ENCODE measurements around the gene KRTAP5-4. TPM values are rescaled to one million over a fixed set of nuclear protein-coding genes. Genes with fewer than 3 reads are reported as not detected.

KRTAP5-4 gene
- total RNA-seq, 1 experiment from 2014 or later: not detected

GRCh38 chr11:1640076-1640946 is 18.4 kb upstream of the KRTAP5-4 start:
- POLR2A ChIA-PET: no interaction called here
- no TSS peak for BruUV-seq (replicated peaks)
- ATAC-seq (peak; percentile 89), DNase-seq (ENCODE audit: low read depth, low spot score) (no peak)
- no peak overlapping the region for H3K27ac ChIP-seq (ENCODE audit: low read length)
- H3K27me3 ChIP-seq (ENCODE audit: control insufficient read depth, insufficient read depth, low read length): peaks cover 3% of the 10 kb centered on the region
- in situ Hi-C loops (cut with HindIII; ENCODE audit: low pct_unique_long_range_greater_than_20kb, low sequenced_read_pairs) (no loop called here), intact Hi-C loops (cut with micrococcal nuclease; ENCODE audit: unreplicated experiment) (no loop called here)
- no peaks in the 10 kb centered on the region for H3K9me3 ChIP-seq (ENCODE audit: control insufficient read depth, insufficient read depth, low read depth, low read length)
- no peak overlapping the region for H3K4me3 ChIP-seq (ENCODE audit: low read depth in 2 of 2, low read length in 2 of 2)
- peak; percentile 100 for TF ChIP-seq CTCF (IDR thresholded peaks at IDR 0.05)
- no peak for TF ChIP-seq TCF7L2 (IDR thresholded peaks at IDR 0.05; ENCODE audit: low read depth, low read length)
- CTCF ChIA-PET: interaction anchor here (0.6 to 1.4 kb wide), 6 partner anchors 9 to 192 kb away, joined by 3 to 8 read pairs (median 5); partner anchors contain the start of gene KRTAP5-3
- H3K36me3 ChIP-seq (ENCODE audit: control insufficient read depth, insufficient read depth, low read length): no peaks in the 10 kb centered on the region
- no peaks in the 10 kb centered on the region for H3K4me1 ChIP-seq (ENCODE audit: control insufficient read depth, insufficient read depth, low read length)

GRCh38 chr11:1639666-1640065 is 17.7 kb upstream of the KRTAP5-4 start:
- H3K4me3 ChIP-seq (ENCODE audit: low read depth in 2 of 2, low read length in 2 of 2): no peak overlapping the region
- no peak overlapping the region for H3K27ac ChIP-seq (ENCODE audit: low read length)
- ChIA-PET POLR2A (interaction anchor here (0.6 kb wide), 1 partner anchor 65 kb away, joined by 3 read pairs; no protein-coding TSS in a partner anchor), CTCF (interaction anchor here (0.6 to 0.7 kb wide), 2 partner anchors 14 to 531 kb away, joined by 3 read pairs; no protein-coding TSS in a partner anchor)
- DNase-seq (ENCODE audit: low read depth, low spot score) (no peak), ATAC-seq (no peak)
- no TSS peak for BruUV-seq (replicated peaks)
- H3K4me1 ChIP-seq (ENCODE audit: control insufficient read depth, insufficient read depth, low read length): no peaks in the 10 kb centered on the region
- H3K9me3 ChIP-seq (ENCODE audit: control insufficient read depth, insufficient read depth, low read depth, low read length): no peaks in the 10 kb centered on the region
- H3K27me3 ChIP-seq (ENCODE audit: control insufficient read depth, insufficient read depth, low read length): peaks cover 3% of the 10 kb centered on the region
- in situ Hi-C loops (cut with HindIII; ENCODE audit: low pct_unique_long_range_greater_than_20kb, low sequenced_read_pairs) (no loop called here), intact Hi-C loops (cut with micrococcal nuclease; ENCODE audit: unreplicated experiment) (no loop called here)
- no peaks in the 10 kb centered on the region for H3K36me3 ChIP-seq (ENCODE audit: control insufficient read depth, insufficient read depth, low read length)
- TF ChIP-seq REST (IDR thresholded peaks at IDR 0.05; ENCODE audit: insufficient read depth in 1 of 2, low read depth in 2 of 2, low read length in 1 of 2): no peak
- no peak for TF ChIP-seq SIN3A (IDR thresholded peaks at IDR 0.05; ENCODE audit: borderline replicate concordance, insufficient read depth, low read depth, low read length)
- 0 out of 2 replicates have a peak, but pooled peaks have one; percentile 69 for TF ChIP-seq CTCF (IDR thresholded peaks at IDR 0.05)
- no peak for TF ChIP-seq POLR2AphosphoS5 (IDR thresholded peaks at IDR 0.05; ENCODE audit: low read depth, low read length)
- TF ChIP-seq TCF7L2 (IDR thresholded peaks at IDR 0.05; ENCODE audit: low read depth, low read length): no peak
